NCI-H146 treated with DMSO at 0.1 percent for 48 hours (cell line): ENCODE data around the gene POU2F2.
A peak's percentile ranks its signal among the peaks of the same experiment; 100 is the strongest.
"Not testable (repeated sequence)": the region's sequence is repeated elsewhere in the genome, so short reads cannot be mapped to it uniquely, and the experiment has no call there.

Experiments used
- DNase-seq: peaks from one replicate; lab custom pipeline; 2025; ENCODE audit not compliant: unreplicated experiment; lab: John Stamatoyannopoulos, UW

Gene POU2F2

DNA sequence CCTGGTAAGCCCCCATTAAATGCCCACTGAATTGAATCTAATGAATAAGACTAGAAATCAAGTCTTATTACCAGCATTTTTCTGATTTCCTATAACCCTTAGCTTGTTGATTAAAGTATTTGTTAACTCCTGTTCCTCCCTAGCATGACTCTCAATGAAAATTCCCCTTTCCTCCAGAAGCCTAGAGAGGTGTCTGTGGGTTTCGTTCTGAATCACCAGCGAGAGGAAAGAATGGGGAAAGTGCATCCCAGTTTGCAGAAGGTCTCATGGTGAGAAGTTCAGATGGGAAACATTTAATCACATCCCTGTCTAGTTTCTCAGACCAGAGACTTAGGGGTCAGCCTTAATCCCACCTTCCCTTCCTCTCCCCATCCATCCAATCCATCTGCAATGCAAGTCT is 26.9 kb downstream of the POU2F2 start:
- DNase-seq: no peak

GRCh38 chr19:42102877-42103276 is 29.4 kb downstream of the POU2F2 start:
- DNase-seq: no peak

- not testable (repeated sequence) for DNase-seq
These were observed 32.0 kb downstream of the POU2F2 start for GRCh38 chr19:42100241-42100640.

- no peak for DNase-seq
These were observed 32.8 kb downstream of the POU2F2 start for GRCh38 chr19:42099336-42099925.

- DNase-seq: no peak
These were observed 33.5 kb downstream of the POU2F2 start for GRCh38 chr19:42098781-42099180.

GRCh38 chr19:42097461-42097860 is 34.8 kb downstream of the POU2F2 start:
- DNase-seq: no peak

DNA sequence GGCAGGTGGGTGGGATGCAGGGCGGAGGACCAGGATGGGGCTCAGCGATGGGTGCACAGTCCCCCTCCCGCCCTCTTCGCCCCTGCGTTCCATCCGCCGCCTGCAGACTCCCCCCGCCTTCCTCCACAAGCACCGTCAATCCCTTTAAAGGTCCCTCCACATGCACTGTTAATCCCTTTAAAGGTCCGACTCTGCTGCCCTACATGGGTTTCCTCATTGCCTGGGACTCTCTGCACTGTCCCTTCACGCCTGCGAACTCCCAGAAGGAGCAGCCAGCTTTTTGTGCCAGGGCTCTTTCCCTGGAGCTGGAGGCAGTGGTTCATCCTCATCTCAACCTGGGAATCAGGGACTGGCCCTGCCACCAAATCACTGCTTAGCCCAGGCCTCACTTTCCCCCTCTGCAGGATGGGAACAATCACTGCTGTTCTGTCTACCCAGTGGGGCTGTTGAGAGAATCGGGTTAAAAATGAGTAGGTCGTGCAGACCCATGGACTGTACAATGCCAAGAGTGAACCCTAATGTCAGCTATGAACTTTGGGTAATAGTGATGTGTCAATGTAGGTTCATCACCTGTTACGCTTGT is 35.9 kb downstream of the POU2F2 start:
- DNase-seq: no peak

- no peak for DNase-seq
These were observed 36.4 kb downstream of the POU2F2 start for GRCh38 chr19:42095814-42096230.

DNA sequence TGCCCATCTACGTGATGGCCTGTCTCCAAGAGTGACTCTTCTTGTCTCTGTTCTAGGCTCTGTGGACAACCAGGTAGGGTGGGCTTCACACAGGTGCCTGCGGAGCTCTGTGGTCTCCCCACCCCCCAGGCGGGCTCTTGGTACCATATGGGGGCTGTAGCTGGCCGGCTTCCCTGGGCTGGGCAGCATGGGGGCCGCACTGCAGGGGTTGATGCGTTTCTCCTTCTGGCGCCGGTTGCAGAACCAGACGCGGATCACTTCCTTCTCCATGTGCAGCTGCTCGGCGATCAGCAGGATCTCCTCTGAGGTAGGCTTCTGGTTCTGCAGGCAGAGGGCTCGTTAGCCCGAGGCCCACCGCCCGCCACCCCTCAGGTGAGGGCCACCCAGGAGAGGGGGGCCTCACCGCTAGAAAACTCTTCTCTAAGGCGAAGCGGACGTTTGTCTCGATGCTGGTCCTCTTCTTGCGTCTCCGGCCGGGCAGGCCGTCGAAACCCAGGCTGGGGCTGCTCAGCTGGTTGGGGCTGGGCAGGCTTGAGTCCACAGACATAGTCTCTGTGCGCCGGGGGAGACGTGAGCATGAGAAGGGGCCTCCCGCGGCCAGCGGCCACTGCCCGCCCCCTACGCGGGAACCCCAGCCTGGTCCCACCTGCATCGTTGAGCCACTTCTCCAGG is 37.0 kb downstream of the POU2F2 start:
- DNase-seq: no peak

GRCh38 chr19:42093926-42094325 is 38.3 kb downstream of the POU2F2 start:
- no peak for DNase-seq

DNA sequence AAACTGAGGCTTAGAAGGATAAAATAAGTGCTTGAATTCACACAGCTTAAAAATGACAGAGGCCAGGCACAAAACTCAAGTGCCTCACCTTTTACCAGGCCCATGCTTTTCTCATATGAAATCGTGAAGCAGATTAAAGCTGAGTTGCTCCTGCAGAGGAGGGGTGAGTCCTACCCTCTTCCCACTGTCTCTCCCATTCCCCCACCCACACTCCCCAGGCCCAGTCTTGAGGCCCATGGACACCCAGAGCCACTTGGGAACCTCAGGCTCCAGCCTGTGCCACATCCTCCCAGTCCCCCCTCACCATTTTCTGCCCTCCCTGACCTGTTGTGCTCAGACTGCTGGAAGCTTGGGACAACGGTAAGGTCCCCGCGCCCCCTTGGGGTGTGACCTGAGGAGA is 38.7 kb downstream of the POU2F2 start:
- no peak for DNase-seq

- peak; percentile 24 for DNase-seq
These were observed 39.9 kb downstream of the POU2F2 start for GRCh38 chr19:42092350-42092749.

DNA sequence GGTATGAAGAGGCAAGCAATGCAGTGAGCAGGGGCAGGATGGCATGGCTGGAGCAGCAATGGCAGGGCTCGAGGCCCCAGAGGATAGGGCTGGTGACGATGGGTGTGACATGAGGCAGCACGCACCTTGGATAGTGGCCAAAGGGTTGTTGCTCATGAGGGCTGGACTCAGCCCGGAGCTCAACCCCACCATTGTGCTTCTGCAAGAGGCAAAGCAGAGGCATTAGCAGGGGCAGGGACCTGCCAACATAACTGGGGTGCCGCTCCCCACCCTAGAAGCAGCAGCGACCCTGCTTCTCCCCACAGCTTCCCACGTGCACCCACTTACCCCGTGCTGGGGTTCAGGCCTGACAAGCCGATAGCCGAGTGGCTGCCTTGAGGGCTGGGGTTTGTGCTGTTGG is 40.5 kb downstream of the POU2F2 start:
- no peak for DNase-seq

- DNase-seq: no peak
These were observed 40.9 kb downstream of the POU2F2 start for GRCh38 chr19:42091300-42091699.

- DNase-seq: no peak
These were observed 41.6 kb downstream of the POU2F2 start for GRCh38 chr19:42090672-42091071.

DNA sequence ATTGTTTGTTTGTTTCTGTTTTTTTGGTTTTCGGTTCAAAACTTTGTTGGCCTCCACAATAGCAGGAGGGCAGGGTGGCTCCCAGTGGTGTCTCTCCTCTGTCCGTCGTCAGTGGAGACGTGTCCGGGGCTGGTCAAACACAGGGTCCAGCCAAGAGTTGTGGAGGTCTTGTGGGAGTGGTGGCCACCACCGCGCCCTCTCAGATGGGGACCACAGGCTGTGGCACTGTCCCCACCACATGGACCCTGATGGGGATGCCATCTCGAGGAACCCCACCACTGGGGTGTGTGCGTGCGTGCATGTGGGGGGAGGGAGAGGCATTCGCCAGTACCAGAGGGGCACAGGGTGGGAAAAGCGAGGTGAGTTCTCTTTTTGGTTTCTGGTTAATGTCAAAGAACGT is 42.5 kb downstream of the POU2F2 start:
- no peak for DNase-seq

GRCh38 chr19:42089191-42089750 is 43.0 kb downstream of the POU2F2 start:
- no peak for DNase-seq

DNA sequence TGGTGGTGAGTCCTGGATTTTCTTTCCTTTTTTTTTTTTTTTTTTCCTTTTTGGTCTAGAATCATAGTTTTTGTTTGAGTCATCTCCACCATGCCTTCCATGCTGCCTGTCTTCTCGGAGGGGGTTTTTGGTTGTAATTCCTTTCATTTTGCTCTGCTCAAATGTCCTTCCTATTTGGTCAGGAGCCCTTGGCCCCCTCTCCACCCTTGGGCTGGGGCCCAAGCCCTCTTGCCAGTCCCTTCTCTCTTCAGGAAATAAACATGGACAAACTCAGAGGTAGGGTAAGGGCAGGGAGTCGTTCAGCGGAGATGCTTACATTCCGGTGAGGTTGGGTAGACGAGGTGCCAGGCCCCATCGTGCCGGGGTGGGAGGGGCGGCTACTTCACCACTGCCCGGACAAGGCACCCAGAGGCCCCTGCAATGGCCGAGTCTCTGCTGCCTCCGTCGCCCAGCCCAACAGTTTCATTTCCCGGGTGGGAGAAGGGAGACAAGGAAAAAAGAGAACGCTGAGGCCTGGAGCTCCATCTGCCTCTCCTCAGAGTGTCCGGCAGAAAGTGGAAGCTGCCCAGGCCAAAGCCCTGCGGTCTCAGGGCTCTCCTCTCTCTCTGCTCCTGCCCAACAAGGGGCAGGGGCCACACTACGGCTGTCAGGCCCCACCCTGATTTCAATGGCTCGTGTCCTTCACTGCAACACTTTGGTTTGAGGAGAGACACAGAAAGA is 43.6 kb downstream of the POU2F2 start:
- no peak for DNase-seq

- no peak for DNase-seq
These were observed 45.3 kb downstream of the POU2F2 start for GRCh38 chr19:42086770-42087550.

DNA sequence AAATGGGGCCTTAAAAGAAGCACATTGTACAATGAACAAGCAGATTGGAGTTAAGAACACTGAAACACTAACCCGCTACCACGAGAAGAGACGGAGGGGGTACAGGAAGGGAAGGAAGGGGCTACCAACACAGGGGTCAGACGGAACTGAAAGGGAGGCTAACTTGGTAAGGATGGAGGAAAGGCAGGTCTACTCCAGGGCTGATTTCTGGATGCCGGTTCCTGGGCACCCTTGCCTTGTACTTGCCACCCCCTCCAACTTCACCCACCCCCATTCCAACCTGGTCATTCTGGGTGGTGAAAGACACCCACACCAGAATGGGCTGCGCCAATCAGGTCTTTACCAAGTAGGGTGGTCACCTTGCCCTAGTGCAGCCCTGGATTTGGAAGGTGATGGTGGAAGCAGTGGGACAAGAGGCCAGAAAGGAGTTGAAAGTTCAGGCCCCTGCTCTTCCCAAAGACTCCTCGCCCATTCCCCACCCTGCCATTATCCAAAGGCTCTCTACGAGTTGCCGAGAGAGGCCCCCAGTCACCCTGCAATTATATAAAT is 46.0 kb downstream of the POU2F2 start:
- DNase-seq: no peak

- no peak for DNase-seq
These were observed 48.7 kb downstream of the POU2F2 start for GRCh38 chr19:42083537-42083936.
